OCI-M2 (cell line): ENCODE measurements around the gene PPME1.

Experiments used
- DNase-seq: peaks from one replicate; lab custom pipeline; 2025; ENCODE audit not compliant: unreplicated experiment; lab: John Stamatoyannopoulos, UW

The PPME1 gene

GRCh38 chr11:74157169-74157568, 13.9 kb upstream of the PPME1 start:
- no peak for DNase-seq

- DNase-seq = no peak
These were observed 11.4 kb upstream of the PPME1 start for GRCh38 chr11:74159642-74160041.

- no peak for DNase-seq
These were observed 8.2 kb upstream of the PPME1 start for GRCh38 chr11:74162681-74163467.

- DNase-seq = no peak
These were observed 2.3 kb upstream of the PPME1 start for GRCh38 chr11:74168838-74169237.

GRCh38 chr11:74169738-74170458, 1.2 kb upstream of the PPME1 start:
- no peak for DNase-seq

GRCh38 chr11:74171630-74171968, 510 bp downstream of the PPME1 start:
- DNase-seq = no peak

- no peak for DNase-seq
These were observed 908 bp downstream of the PPME1 start for GRCh38 chr11:74171997-74172396.

GRCh38 chr11:74175920-74176319, 4.8 kb downstream of the PPME1 start:
- no peak for DNase-seq

- DNase-seq = no peak
These were observed 8.4 kb downstream of the PPME1 start for GRCh38 chr11:74179234-74180052.

- no peak for DNase-seq
These were observed 11.5 kb downstream of the PPME1 start for GRCh38 chr11:74182635-74183034.

GRCh38 chr11:74185285-74185684, 14.2 kb downstream of the PPME1 start:
- no peak for DNase-seq

GRCh38 chr11:74185695-74186094, 14.6 kb downstream of the PPME1 start:
- DNase-seq = no peak

- no peak for DNase-seq
These were observed 24.7 kb downstream of the PPME1 start for GRCh38 chr11:74195828-74196227.

- DNase-seq = no peak
These were observed 25.8 kb downstream of the PPME1 start for GRCh38 chr11:74196781-74197486.

- no peak for DNase-seq
These were observed 32.9 kb downstream of the PPME1 start for GRCh38 chr11:74203966-74204365.

- DNase-seq = no peak
These were observed 33.6 kb downstream of the PPME1 start for GRCh38 chr11:74204701-74205100.

- no peak for DNase-seq
These were observed 34.1 kb downstream of the PPME1 start for GRCh38 chr11:74205181-74205580.

- no peak for DNase-seq
These were observed 35.7 kb downstream of the PPME1 start for GRCh38 chr11:74206746-74207145.

GRCh38 chr11:74208507-74208906, 37.4 kb downstream of the PPME1 start:
- DNase-seq = no peak

- DNase-seq = no peak
These were observed 41.4 kb downstream of the PPME1 start for GRCh38 chr11:74212533-74212932.

- no peak for DNase-seq
These were observed 49.3 kb downstream of the PPME1 start for GRCh38 chr11:74220376-74220775.
